ENCODE data around the gene AKNA. TPM values are rescaled to one million over a fixed set of nuclear protein-coding genes. Genes with fewer than 3 reads are reported as not detected.
A peak's percentile ranks its signal among the peaks of the same experiment; 100 is the strongest.

AKNA gene
- total RNA-seq, 2 donors from 2014 or later = 12.2 to 15.4 TPM

DNA sequence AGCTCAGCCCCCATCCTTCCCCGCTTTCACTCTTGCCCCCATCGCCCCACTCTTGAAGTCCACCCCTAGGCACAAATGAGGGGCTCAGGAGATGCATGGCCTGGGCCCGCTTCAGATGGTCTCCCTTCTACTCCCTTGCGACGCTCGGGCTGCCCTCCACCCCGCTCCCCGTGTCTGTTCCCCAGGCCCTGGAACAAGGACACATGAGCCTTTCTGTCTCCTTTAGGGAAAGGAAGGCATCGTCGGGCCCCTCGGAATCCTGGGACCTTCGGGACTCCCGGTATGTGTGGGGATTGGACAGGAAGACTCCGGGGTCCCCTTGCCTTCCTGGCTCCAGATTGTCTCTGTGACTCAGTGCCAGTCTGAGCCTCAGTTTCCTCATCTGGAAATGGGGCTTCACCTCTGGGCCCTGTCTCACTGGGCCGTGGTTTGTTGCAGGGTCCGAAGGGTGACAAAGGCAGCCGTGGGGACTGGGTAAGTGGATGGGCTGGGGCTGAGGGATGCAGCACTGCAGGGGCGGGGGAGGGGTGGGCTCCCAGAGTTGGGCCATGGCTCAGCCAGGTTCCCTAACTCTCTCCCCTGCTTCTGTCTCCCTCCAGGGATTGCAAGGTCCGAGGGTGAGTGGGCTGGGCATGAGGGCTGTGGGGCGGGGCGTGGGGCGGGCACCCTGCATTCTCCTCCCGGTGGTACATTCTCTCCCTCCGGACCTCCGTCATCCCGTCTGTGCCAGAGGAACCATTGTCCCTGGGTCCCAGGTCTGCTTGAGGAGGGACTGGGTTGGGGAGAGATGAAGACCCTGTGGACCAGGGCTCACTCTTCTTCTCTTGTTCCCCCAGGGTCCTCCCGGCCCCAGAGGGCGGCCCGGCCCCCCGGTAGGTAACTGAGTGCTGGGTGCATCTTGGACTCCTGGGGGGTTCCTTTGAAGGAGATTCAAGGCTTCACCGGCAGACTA is 86.7 kb downstream of the AKNA start:
- Mint-ChIP-seq H3K36me3 (ENCODE audit: low read depth) (peaks cover 43% of the 10 kb centered on the region), H3K27ac (no peak overlapping the region), H3K9me3 (peaks cover under 1% of the 10 kb centered on the region), H3K27me3 (ENCODE audit: insufficient read depth) (no peaks in the 10 kb centered on the region), H3K4me3 (no peak overlapping the region), H3K4me1 (no peaks in the 10 kb centered on the region)
- Histone ChIP-seq H3K27ac (ENCODE audit: low read depth, low read length) (no peak overlapping the region), H3K4me1 (ENCODE audit: control insufficient read depth, insufficient read depth, low read length) (no peaks in the 10 kb centered on the region), H3K27me3 (ENCODE audit: control insufficient read depth, insufficient read depth, low read length, poor library complexity, severe bottlenecking) (no peaks in the 10 kb centered on the region), H3K9me3 (ENCODE audit: control insufficient read depth, low read length) (peaks cover 5% of the 10 kb centered on the region), H3K9ac (ENCODE audit: extremely low read depth, low read length, poor library complexity, severe bottlenecking) (no peak overlapping the region), H3K4me3 (ENCODE audit: low read length) (no peak overlapping the region), H3K36me3 (ENCODE audit: control insufficient read depth, insufficient read depth, low read length) (peaks cover 56% of the 10 kb centered on the region)
- TF ChIP-seq, protein P1, sequence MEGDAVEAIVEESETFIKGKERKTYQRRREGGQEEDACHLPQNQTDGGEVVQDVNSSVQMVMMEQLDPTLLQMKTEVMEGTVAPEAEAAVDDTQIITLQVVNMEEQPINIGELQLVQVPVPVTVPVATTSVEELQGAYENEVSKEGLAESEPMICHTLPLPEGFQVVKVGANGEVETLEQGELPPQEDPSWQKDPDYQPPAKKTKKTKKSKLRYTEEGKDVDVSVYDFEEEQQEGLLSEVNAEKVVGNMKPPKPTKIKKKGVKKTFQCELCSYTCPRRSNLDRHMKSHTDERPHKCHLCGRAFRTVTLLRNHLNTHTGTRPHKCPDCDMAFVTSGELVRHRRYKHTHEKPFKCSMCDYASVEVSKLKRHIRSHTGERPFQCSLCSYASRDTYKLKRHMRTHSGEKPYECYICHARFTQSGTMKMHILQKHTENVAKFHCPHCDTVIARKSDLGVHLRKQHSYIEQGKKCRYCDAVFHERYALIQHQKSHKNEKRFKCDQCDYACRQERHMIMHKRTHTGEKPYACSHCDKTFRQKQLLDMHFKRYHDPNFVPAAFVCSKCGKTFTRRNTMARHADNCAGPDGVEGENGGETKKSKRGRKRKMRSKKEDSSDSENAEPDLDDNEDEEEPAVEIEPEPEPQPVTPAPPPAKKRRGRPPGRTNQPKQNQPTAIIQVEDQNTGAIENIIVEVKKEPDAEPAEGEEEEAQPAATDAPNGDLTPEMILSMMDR (conservative IDR thresholded peaks at IDR 0.05) = no peak
- 94 to 98% methylated on average over 15 to 31 of the region's 31 CpGs for WGBS, 2 experiments (ENCODE audit: insufficient coverage in 1 of 2, insufficient read length in 1 of 2)
- peak; percentile 30 for DNase-seq

DNA sequence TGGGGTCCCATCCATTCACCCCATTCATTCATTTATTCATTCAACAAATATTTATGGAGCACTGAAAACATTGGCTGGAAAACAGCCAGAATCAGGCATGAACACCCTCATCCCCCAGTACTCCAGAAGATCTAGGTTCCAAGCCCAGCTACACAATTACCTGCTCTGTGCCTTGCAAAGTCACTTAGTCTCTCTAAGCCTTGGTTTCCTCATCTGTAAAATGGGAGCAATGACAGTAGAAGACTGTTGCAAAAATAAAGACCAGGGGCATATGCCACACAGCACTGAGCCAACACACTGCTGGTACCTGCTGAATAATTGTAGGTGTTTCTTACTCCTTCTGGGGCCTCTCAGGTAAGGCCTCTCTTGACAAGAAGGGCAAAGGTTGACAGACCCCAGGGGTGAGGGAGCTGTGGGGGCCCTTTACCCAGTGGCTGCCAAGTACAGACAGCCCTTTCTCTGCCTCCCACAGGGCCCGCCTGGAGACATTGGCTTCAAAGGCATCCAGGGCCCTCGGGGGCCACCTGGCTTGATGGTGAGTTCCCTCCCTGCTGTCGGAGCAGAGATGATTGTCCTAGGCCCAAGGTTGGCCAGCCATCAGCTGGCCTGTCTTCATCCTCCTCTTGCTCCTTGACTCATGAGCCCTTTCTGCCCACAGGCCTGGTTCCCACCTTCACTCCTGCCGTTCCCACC is 87.5 kb downstream of the AKNA start:
- no peak overlapping the region for H3K27ac ChIP-seq (ENCODE audit: low read depth, low read length)
- H3K27me3 ChIP-seq (ENCODE audit: control insufficient read depth, insufficient read depth, low read length, poor library complexity, severe bottlenecking) = no peaks in the 10 kb centered on the region
- no peak overlapping the region for H3K9ac ChIP-seq (ENCODE audit: extremely low read depth, low read length, poor library complexity, severe bottlenecking)
- H3K9me3 ChIP-seq (ENCODE audit: control insufficient read depth, low read length) = peaks cover 13% of the 10 kb centered on the region
- H3K4me1 ChIP-seq (ENCODE audit: control insufficient read depth, insufficient read depth, low read length) = no peaks in the 10 kb centered on the region
- no peaks in the 10 kb centered on the region for H3K4me1 Mint-ChIP-seq
- DNase-seq = no peak
- no peak overlapping the region for H3K4me3 Mint-ChIP-seq
- 91 to 96% methylated on average over 4 of the region's 4 CpGs for WGBS, 2 experiments (ENCODE audit: insufficient coverage in 1 of 2, insufficient read length in 1 of 2)
- TF ChIP-seq, protein P1 (conservative IDR thresholded peaks at IDR 0.05) = no peak
- H3K36me3 Mint-ChIP-seq (ENCODE audit: low read depth) = peaks cover 51% of the 10 kb centered on the region
- H3K27me3 Mint-ChIP-seq (ENCODE audit: insufficient read depth) = no peaks in the 10 kb centered on the region
- no peak overlapping the region for H3K4me3 ChIP-seq (ENCODE audit: low read length)
- peaks cover 8% of the 10 kb centered on the region for H3K9me3 Mint-ChIP-seq
- H3K27ac Mint-ChIP-seq = no peak overlapping the region
- H3K36me3 ChIP-seq (ENCODE audit: control insufficient read depth, insufficient read depth, low read length) = peaks cover 65% of the 10 kb centered on the region

DNA sequence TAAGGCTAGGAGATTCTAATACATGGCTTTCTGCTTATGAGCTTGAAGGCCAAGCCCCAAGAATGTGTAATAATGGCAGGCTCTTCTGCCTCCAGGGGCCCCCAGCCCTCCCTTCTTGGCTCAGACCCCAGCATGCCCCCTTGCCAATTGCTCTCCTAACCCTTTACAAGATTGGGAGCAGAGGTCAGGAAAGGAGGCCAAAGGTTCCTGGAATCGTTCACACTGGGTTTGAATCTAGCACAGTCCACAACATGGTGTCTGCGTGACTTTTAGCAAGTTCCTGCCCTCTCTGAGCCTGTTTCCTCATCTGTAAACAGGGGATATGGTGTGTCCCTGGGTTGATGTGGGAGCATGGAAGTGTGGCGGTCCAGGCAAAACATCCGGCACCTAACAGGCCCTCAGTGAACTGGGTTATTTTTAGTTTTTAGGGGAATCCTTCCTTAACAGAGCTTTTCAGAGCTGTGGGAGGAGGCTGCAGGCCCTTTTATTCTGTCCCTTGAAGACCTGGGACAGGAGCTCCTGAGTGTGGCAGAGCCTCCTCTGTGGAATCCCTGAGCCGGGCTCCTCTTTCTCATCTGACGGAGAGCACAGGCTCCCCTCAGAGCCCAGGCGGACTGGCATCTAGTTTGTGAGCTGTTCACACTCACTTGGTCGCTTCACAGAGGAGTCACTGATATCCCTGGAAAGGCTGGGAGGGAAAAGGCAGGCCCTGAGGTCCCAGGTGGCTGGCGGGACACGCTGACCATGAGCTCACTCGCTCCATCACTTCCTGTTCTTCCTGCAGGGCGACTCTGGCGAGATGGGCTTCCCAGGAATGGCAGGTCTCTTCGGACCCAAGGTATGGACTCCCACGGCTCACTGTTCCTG is 88.3 kb downstream of the AKNA start:
- no peak overlapping the region for H3K9ac ChIP-seq (ENCODE audit: extremely low read depth, low read length, poor library complexity, severe bottlenecking)
- 87 to 92% methylated on average over 4 to 15 of the region's 15 CpGs for WGBS, 2 experiments (ENCODE audit: insufficient coverage in 1 of 2, insufficient read length in 1 of 2)
- no peaks in the 10 kb centered on the region for H3K4me1 ChIP-seq (ENCODE audit: control insufficient read depth, insufficient read depth, low read length)
- peaks cover 58% of the 10 kb centered on the region for H3K36me3 Mint-ChIP-seq (ENCODE audit: low read depth)
- no peak overlapping the region for H3K27ac ChIP-seq (ENCODE audit: low read depth, low read length)
- H3K27me3 ChIP-seq (ENCODE audit: control insufficient read depth, insufficient read depth, low read length, poor library complexity, severe bottlenecking) = no peaks in the 10 kb centered on the region
- no peaks in the 10 kb centered on the region for H3K4me1 Mint-ChIP-seq
- peaks cover 71% of the 10 kb centered on the region for H3K36me3 ChIP-seq (ENCODE audit: control insufficient read depth, insufficient read depth, low read length)
- no peak overlapping the region for H3K27ac Mint-ChIP-seq
- peak; percentile 40 for DNase-seq
- no peak overlapping the region for H3K4me3 Mint-ChIP-seq
- TF ChIP-seq, protein P1 (conservative IDR thresholded peaks at IDR 0.05) = no peak
- H3K9me3 Mint-ChIP-seq = peaks cover 16% of the 10 kb centered on the region
- H3K27me3 Mint-ChIP-seq (ENCODE audit: insufficient read depth) = no peaks in the 10 kb centered on the region
- H3K9me3 ChIP-seq (ENCODE audit: control insufficient read depth, low read length) = peaks cover 21% of the 10 kb centered on the region
- H3K4me3 ChIP-seq (ENCODE audit: low read length) = no peak overlapping the region
